NCI-H446 (cell line): ENCODE results near the gene TOB1.
A peak's percentile ranks its signal among the peaks of the same experiment; 100 is the strongest.

ENCODE experiments used
- DNase-seq, 2 experiments: peaks; one replicate each; lab custom pipeline; 2025; lab: John Stamatoyannopoulos, UW

TOB1 gene

DNA sequence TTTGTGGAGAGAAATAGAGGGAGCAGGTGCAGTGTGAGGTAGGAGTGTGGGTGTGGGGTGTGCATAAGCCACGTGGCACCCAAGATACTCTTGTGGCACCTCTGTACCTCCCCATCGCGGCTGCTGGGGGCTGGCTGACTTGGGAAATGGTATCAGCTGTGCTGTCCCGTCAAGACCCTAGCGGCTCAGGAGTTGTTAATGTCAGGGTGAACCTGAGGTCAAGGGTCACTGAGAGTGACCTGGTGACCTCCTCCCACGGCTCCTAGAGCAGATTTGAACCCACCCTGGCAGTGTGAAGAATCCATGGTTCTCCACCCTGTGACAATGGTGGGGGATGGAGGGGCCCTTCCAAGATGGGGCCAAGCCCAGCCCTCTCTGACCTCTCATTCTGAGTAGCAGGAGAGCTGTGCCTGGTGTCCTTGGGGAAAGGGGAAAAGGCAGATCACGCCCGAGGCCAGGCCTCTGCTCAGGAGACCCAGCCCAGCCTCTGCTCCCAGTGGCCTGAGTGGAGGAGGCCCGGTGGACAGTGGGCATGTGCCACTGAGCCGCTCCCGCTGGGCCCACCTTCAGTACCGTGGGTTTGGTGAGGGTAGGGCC, 33.8 kb downstream of the TOB1 start:
- DNase-seq, result no peak

DNA sequence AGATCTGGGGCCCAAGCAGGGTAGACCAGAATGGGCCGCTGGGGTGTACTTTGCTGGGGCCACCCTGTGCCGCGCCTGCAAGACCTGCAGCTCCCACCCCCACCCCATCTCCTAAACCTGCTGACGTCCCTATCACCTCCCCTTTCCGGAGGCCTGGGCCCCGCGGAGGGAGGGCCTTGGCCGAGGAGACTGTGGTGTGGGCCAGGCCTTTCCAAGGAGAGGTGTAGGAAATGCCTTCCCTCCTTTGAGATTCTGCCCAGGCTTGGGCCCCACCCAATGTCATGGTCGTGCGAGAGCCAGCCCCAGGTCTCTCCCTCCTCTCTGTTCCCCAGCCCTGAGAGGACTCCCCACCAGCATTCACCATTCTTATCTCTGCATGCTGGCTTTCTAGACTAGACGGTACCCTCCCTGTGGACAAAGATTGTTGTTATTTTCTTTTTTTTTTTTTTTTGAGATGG, 34.7 kb downstream of the TOB1 start:
- peak in 1 of 2 experiments; percentile 17 for DNase-seq

DNA sequence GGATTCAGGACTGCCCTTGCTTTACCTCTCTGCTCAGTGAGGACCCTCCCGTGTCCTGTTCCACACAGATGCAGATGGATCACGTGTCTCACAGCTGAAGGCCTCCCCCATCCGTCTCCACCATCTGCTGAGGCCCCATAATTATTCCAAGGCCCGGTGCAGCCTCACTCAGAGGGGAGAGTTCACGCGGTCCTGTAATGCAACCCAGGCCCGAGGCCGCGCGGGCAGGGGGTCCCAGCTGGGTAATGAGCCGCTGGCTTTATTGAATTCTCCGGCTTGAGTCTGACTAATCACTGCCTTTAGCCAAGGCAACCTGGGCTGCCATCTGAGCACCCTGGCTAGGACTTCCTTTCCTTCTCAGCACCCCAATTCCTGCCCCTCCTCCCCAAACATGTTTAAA, 35.2 kb downstream of the TOB1 start:
- DNase-seq, result peak; percentile 7 to 57

DNA sequence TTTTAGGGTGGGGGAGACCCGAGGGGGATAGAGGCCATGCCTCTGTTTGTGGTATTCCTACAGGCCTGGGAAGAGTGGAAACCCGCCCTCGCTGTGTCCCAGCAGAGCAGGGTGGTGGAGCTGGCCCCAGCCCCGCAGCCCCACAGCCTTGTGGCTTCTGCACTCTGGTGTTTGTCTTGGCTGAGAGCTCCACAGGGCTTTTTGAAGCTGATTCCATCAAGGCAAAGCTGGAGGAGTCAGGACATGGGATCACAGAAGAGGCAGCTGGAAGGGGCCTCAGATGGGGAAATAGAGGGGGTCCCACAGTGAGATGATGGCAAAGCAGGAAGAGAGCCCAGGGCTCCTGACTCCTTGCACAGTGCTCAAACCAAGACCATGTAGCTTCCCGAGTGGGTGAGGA, 35.8 kb downstream of the TOB1 start:
- DNase-seq, result peak in 1 of 2 experiments; percentile 20

GRCh38 chr17:50829332-50829731, 36.8 kb downstream of the TOB1 start:
- no peak for DNase-seq

GRCh38 chr17:50828508-50829170, 37.5 kb downstream of the TOB1 start:
- DNase-seq, result no peak

- no peak for DNase-seq
Measured at GRCh38 chr17:50825188-50825587, 41.0 kb downstream of the TOB1 start.

- no peak for DNase-seq
Measured at GRCh38 chr17:50824429-50824828, 41.7 kb downstream of the TOB1 start.

DNA sequence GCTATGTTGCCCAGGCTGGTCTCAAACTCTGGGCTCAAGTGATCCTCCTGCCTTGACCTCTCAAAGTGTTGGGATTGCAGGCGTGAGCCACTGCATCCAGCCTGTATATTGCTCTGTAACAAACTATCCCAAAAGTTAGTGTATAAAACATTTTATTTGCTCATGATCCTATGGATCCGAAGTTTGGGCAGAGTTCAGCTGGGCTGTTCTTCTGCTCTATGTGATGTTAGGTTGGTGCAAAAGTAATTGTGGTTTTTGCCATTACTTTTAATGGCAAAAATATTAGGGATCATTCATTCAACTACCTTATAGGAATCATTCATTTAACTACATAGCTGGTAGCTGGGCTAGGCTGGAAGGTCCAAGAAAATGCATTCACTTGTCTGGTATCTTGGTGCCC, 43.6 kb downstream of the TOB1 start:
- no peak for DNase-seq

- no peak for DNase-seq
Measured at GRCh38 chr17:50820651-50821050, 45.5 kb downstream of the TOB1 start.

GRCh38 chr17:50818921-50819657, 47.1 kb downstream of the TOB1 start:
- DNase-seq, result no peak

DNA sequence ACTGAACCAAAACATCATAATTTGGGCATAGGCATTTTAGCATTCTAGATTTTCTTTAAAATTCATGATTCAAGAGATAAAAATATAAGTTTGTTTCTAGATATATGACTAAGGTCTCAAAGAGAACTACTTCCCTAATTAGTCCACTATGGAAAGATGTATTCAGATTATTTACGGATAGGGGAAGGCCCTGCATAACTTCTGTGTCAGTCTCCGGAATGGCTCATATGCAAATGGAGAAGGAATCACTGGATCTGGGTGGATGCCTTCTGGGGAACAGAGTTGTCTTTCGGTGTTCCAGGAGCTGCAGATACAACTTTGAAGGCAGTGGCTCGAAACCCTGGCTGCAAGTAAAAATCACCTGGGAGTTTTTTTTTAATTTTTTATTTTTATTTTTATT, 47.9 kb downstream of the TOB1 start:
- DNase-seq, result no peak

GRCh38 chr17:50817838-50818237, 48.3 kb downstream of the TOB1 start:
- no peak for DNase-seq

DNA sequence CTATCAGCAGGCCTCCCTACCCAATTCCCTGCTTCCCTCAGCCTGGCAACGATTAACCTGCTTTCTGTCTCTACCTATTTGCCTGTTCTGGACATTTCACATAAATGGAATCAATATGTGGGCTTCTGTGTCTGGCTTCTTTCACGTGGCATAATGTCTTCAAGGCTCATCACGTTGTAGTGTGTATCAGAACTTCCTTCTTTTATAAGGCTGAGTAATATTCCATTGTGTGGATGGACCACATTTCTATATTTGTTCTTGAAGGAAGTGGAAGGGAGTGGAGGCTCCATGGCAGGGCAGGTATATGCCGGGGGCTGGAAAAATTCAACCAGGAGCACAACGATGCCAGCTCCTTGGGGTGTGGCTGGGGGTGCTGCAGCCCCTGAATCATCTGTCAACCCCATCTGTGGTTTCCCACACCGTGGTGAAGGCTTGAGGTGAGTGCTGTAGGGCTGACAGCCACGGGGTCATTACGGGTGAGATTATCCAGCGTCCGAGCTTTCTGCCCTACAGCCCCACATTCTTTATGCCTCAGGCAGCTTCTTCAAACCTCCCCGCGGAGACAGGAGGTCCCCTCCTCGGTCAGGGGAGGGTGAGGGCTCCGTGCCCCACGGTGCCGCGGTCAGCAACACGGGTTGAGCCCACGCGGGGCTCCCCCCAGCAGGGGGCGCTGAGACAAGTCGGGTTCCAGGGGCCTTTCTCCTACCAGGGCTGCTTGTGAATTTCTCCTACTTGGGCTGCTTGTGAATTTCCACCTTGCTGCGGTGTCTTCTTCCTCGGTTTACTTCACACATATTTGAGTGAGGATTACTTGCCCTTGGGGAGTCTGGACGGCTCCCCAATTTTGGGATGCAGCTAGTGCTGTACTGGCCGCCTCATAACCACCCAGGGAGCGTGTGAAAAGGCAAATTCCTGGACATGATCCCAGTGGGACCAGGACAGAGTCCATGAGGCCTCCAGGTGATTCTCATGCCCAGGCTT, 49.1 kb downstream of the TOB1 start:
- DNase-seq, result no peak

GRCh38 chr17:50816271-50816670, 49.9 kb downstream of the TOB1 start:
- no peak for DNase-seq

- DNase-seq, result no peak
Measured at GRCh38 chr17:50815400-50815799, 50.8 kb downstream of the TOB1 start.

- DNase-seq, result no peak
Measured at GRCh38 chr17:50813583-50813982, 52.6 kb downstream of the TOB1 start.
